Thymus (tissue), 11 donors: ENCODE results near the gene MAP2K5. TPM values are rescaled to one million over a fixed set of nuclear protein-coding genes. Genes with fewer than 3 reads are reported as not detected.

ENCODE experiments used
- DNase-seq, 9 donors: peaks; one replicate each; pipeline ENCODE4 v3.0.0-alpha.2; 2013; ENCODE audit warnings: low spot score in 9 of 9, low read depth in 6 of 9, missing footprints in 1 of 9
- H3K27ac ChIP-seq, 2 donors: one replicate each; pipeline ENCODE4 v1.5.1; 2013; ENCODE audit warnings: control low read depth in 1 of 2, low read depth in 1 of 2, low read length in 1 of 2, mild to moderate bottlenecking in 1 of 2, moderate library complexity in 1 of 2
- H3K27me3 ChIP-seq, 2 donors: one replicate each; pipeline ENCODE4 v1.5.1; 2013; ENCODE audit warnings: low read length in 1 of 2; ENCODE audit not compliant: control insufficient read depth in 2 of 2, insufficient read depth in 1 of 2
- H3K36me3 ChIP-seq, 2 donors: one replicate each; pipeline ENCODE4 v1.5.1; 2013; ENCODE audit warnings: low read length in 1 of 2, mild to moderate bottlenecking in 1 of 2, moderate library complexity in 1 of 2; ENCODE audit not compliant: control insufficient read depth in 2 of 2, insufficient read depth in 2 of 2
- H3K4me1 ChIP-seq, 2 donors: one replicate each; pipeline ENCODE4 v1.5.1; 2013; ENCODE audit warnings: low read length in 2 of 2; ENCODE audit not compliant: control insufficient read depth in 2 of 2, insufficient read depth in 2 of 2
- H3K4me3 ChIP-seq, 2 donors: one replicate each; pipeline ENCODE4 v1.5.1; 2013; ENCODE audit warnings: low read length in 2 of 2, control low read depth in 1 of 2, mild to moderate bottlenecking in 1 of 2
- H3K9me3 ChIP-seq, 2 donors: one replicate each; pipeline ENCODE4 v1.5.1; 2013; ENCODE audit warnings: low read length in 1 of 2, mild to moderate bottlenecking in 1 of 2; ENCODE audit not compliant: control insufficient read depth in 2 of 2, insufficient read depth in 1 of 2
- WGBS: extraction: QIAGEN DNeasy Blood & Tissue Kit; methylation state at CpG from one replicate; pipeline ENCODE4 v1.1.7; 2013; 5-methylcytosine and 5-hydroxymethylcytosine counted together
- polyA plus RNA-seq: library from polyadenylated mRNA; stranded (reverse); fragments of 200-250 nt; gene quantifications from one replicate; pipeline ENCODE4 v1.2.3, GENCODE V29; 2013
- total RNA-seq: library from RNA; stranded (reverse); fragments of 120-200 nt; gene quantifications from one replicate; pipeline ENCODE4 v1.2.4, GENCODE V29; 2013
- donor health status: healthy.

Gene MAP2K5
- total and polyA plus RNA-seq, 2 donors = 9.4 to 16.3 TPM

- Histone ChIP-seq H3K36me3 (peaks cover 14 to 30% of the 10 kb centered on the region in 2 donors), H3K9me3 (no peaks in the 10 kb centered on the region), H3K27me3 (no peaks in the 10 kb centered on the region), H3K27ac (no peak overlapping the region), H3K4me1 (no peaks in the 10 kb centered on the region), H3K4me3 (no peak overlapping the region)
- DNase-seq = no peak
Observed at GRCh38 chr15:67594770-67595169, 52.3 kb downstream of the MAP2K5 start.

GRCh38 chr15:67595572-67595971 lies 53.1 kb downstream of the MAP2K5 start:
- no peaks in the 10 kb centered on the region for H3K4me1 ChIP-seq
- H3K9me3 ChIP-seq = no peaks in the 10 kb centered on the region
- H3K4me3 ChIP-seq = no peak overlapping the region
- no peak for DNase-seq
- H3K36me3 ChIP-seq = peaks cover 14 to 32% of the 10 kb centered on the region in 2 donors
- H3K27me3 ChIP-seq = no peaks in the 10 kb centered on the region
- no peak overlapping the region for H3K27ac ChIP-seq

GRCh38 chr15:67601073-67601472 lies 58.6 kb downstream of the MAP2K5 start:
- no peak for DNase-seq
- 97% methylated on average over 2 of the region's 2 CpGs for WGBS
- H3K36me3 ChIP-seq = peaks cover 4 to 10% of the 10 kb centered on the region in 2 donors

GRCh38 chr15:67603063-67603462 lies 60.6 kb downstream of the MAP2K5 start:
- 98% methylated on average over 4 of the region's 4 CpGs for WGBS
- Histone ChIP-seq H3K4me3 (no peak overlapping the region), H3K27me3 (no peaks in the 10 kb centered on the region), H3K4me1 (no peaks in the 10 kb centered on the region), H3K9me3 (no peaks in the 10 kb centered on the region), H3K36me3 (peaks cover 0 to 9% of the 10 kb centered on the region in 2 donors), H3K27ac (no peak overlapping the region)
- no peak for DNase-seq

More at GRCh38 chr15:67601073-67601472, 58.6 kb downstream of the MAP2K5 start:
- H3K4me1 ChIP-seq = no peaks in the 10 kb centered on the region
- no peak overlapping the region for H3K27ac ChIP-seq
- no peak overlapping the region for H3K4me3 ChIP-seq
- no peaks in the 10 kb centered on the region for H3K27me3 ChIP-seq
- no peaks in the 10 kb centered on the region for H3K9me3 ChIP-seq

GRCh38 chr15:67605871-67606270 lies 63.4 kb downstream of the MAP2K5 start:
- Histone ChIP-seq H3K4me3 (no peak overlapping the region), H3K27ac (no peak overlapping the region), H3K27me3 (no peaks in the 10 kb centered on the region), H3K4me1 (no peaks in the 10 kb centered on the region), H3K9me3 (no peaks in the 10 kb centered on the region), H3K36me3 (peaks cover 3 to 12% of the 10 kb centered on the region in 2 donors)
- 99% methylated on average over 2 of the region's 2 CpGs for WGBS
- DNase-seq = no peak

- Histone ChIP-seq H3K27me3 (no peaks in the 10 kb centered on the region), H3K9me3 (no peaks in the 10 kb centered on the region), H3K4me3 (no peak overlapping the region), H3K4me1 (no peaks in the 10 kb centered on the region), H3K27ac (no peak overlapping the region), H3K36me3 (peaks cover 7 to 9% of the 10 kb centered on the region in 2 donors)
- WGBS = 99% methylated on average over 1 of the region's 1 CpG
- no peak for DNase-seq
Observed at GRCh38 chr15:67606742-67607141, 64.2 kb downstream of the MAP2K5 start.

- H3K9me3 ChIP-seq = no peaks in the 10 kb centered on the region
- H3K4me1 ChIP-seq = no peaks in the 10 kb centered on the region
- H3K27me3 ChIP-seq = no peaks in the 10 kb centered on the region
- H3K27ac ChIP-seq = no peak overlapping the region
- no peak for DNase-seq
- WGBS = 97% methylated on average over 4 of the region's 4 CpGs
- H3K4me3 ChIP-seq = no peak overlapping the region
- H3K36me3 ChIP-seq = peaks cover 7 to 9% of the 10 kb centered on the region in 2 donors
Observed at GRCh38 chr15:67607329-67607728, 64.8 kb downstream of the MAP2K5 start.

GRCh38 chr15:67607959-67608637 lies 65.6 kb downstream of the MAP2K5 start:
- DNase-seq = no peak
- Histone ChIP-seq H3K4me3 (no peak overlapping the region), H3K4me1 (no peaks in the 10 kb centered on the region), H3K9me3 (no peaks in the 10 kb centered on the region), H3K27me3 (no peaks in the 10 kb centered on the region), H3K27ac (no peak overlapping the region), H3K36me3 (peaks cover 7 to 13% of the 10 kb centered on the region in 2 donors)
- 98% methylated on average over 3 of the region's 3 CpGs for WGBS

GRCh38 chr15:67608638-67608959 lies 66.1 kb downstream of the MAP2K5 start:
- Histone ChIP-seq H3K4me3 (no peak overlapping the region), H3K36me3 (peaks cover 7 to 13% of the 10 kb centered on the region in 2 donors), H3K27me3 (no peaks in the 10 kb centered on the region), H3K9me3 (no peaks in the 10 kb centered on the region), H3K27ac (no peak overlapping the region), H3K4me1 (no peaks in the 10 kb centered on the region)
- DNase-seq = no peak
- 96% methylated on average over 2 of the region's 2 CpGs for WGBS
